HG03342 (cell line): ENCODE measurements around the gene ACADSB.

Experiments
- ATAC-seq: cut with Tn5 transposase; IDR thresholded peaks from one replicate; pipeline ENCODE4 v1.9.1; 2021; ENCODE audit warnings: mild to moderate bottlenecking, moderate library complexity; ENCODE audit not compliant: unreplicated experiment

ACADSB gene

GRCh38 chr10:123096452-123096851, 87.6 kb downstream of the ACADSB start:
- ATAC-seq: no peak

DNA sequence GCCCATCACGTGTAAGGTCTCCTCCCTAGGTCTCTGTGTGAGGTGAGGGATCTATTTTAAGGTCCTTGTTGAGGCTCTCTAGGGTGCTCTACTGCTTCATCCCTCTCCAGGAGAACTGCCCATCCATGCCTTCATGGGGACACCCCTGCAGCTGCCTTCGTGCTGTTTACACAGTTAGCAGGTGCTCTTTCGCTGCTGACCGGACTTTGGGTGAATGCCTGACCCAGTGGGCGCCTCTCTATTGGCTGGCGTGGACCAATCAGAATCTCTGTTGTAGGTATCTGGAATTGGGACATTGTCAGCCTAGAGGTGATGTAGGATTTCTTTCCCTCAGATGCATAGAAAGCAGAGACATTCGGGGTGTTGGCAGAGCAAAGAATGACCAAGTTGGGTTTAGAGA, 88.2 kb downstream of the ACADSB start:
- ATAC-seq: no peak

DNA sequence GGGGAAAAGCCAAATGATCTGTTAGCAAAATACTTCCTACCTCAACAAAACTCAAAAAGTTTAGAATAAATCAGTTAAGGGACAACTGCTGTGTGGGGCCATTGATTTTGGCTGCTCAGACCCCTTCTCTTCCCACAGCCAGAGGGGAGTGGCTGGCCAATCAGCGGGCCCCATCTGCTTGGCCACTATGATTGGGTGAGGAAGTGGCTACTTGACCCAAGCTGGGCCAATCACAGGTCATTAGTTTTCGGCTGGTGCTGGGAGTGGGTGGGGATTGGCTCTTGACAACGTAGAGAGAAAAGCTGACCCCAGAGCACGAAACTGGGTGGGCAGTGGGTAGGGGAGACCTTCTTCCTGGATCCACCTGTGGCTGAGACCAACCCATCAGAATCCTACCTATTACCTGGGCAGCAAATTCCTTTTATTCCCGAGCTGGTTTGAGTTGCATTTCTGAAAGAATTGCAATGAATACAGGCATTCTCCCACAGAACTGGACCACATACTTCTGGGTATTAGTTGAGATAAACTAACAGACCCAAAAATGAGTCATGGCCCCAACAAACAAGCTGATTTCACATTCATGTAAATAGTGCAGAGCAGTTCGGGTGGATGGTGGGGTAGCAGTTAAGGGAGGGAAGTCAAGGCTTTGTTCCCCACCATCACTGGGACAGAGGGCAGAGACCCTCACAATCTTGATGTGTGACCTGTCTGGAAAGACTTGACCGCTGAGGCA, 91.4 kb downstream of the ACADSB start:
- ATAC-seq: no peak

- no peak for ATAC-seq
Measured at GRCh38 chr10:123101872-123102271, 93.1 kb downstream of the ACADSB start.

- no peak for ATAC-seq
Measured at GRCh38 chr10:123102673-123103072, 93.9 kb downstream of the ACADSB start.

DNA sequence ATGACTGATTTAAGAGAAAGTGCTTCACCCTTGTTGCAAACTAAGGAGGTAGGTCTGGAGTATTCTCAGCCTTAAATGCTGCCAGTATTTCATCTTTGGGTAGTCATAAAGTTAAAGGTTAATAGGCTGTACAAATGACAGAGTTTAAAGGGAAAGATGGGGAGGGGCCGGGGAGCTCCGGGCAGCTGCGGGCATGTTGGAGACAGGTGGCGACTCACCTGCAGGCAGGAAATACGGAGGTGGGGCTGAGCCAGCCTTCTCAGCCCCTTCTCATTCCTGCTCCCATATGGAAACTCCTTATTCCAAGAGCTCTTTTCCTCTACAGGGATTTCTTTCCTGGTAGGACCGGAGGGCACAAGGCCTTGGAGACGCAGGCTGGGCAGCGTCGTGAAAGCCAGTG, 95.1 kb downstream of the ACADSB start:
- no peak for ATAC-seq
